ENCODE measurements around the gene SYNE1.

Gene SYNE1

DNA sequence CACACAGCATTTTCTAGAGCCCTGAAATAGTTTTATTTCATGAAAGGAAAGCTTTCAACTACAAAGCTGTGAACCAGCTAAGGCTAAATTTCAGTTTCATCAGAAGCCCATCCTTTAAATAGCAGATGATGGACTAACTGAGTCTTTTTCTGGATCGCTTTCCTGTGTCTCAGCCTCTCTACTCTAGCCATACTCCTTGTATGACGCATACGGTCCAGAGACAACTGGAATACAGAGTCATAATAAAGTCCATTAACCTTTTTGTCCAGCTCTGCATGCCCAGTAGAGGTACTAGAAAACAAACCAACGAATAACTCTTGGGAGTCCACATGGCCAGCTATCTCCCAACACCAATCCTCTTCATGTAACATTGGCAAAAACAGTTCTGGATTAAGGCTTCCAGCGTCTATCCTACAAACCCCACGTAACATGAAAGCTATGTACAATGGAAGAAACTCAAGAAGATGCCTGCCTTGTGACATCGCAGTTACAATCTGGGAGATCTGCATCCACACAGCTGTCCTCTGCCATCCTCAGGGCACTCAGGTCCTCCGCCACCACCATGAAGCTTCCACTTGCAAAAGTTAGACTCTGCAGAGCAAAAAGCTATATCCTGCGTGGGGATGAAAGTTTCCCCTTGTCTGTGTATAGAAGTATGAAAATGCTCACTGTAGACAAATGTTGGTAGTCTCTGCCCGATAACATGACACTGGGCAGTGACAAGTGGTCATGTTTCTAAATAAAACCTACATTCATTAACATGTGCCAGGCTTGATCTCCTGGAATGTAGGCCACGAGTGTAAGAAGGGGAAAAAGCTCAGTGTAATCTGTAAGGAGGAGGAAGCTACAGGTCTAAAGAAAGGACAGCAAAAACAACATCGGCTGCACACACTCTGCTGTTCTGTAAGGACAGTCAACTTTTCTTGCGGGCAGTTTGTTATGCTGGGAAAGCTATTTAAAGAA, 469.2 kb downstream of the SYNE1 start:
- H3K27me3 Mint-ChIP-seq (ENCODE audit: low read depth, poor library complexity): peaks cover 3% of the 10 kb centered on the region

GRCh38 chr6:152166897-152167296, 470.3 kb downstream of the SYNE1 start:
- TF ChIP-seq, protein P1, sequence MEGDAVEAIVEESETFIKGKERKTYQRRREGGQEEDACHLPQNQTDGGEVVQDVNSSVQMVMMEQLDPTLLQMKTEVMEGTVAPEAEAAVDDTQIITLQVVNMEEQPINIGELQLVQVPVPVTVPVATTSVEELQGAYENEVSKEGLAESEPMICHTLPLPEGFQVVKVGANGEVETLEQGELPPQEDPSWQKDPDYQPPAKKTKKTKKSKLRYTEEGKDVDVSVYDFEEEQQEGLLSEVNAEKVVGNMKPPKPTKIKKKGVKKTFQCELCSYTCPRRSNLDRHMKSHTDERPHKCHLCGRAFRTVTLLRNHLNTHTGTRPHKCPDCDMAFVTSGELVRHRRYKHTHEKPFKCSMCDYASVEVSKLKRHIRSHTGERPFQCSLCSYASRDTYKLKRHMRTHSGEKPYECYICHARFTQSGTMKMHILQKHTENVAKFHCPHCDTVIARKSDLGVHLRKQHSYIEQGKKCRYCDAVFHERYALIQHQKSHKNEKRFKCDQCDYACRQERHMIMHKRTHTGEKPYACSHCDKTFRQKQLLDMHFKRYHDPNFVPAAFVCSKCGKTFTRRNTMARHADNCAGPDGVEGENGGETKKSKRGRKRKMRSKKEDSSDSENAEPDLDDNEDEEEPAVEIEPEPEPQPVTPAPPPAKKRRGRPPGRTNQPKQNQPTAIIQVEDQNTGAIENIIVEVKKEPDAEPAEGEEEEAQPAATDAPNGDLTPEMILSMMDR (IDR thresholded peaks at IDR 0.05): no peak
- Mint-ChIP-seq H3K27me3 (ENCODE audit: low read depth, poor library complexity) (peaks cover 3% of the 10 kb centered on the region), H3K36me3 (ENCODE audit: low read depth) (peaks cover 9% of the 10 kb centered on the region), H3K4me3 (no peak overlapping the region), H3K4me1 (peaks cover 13% of the 10 kb centered on the region), H3K9me3 (peaks cover 3% of the 10 kb centered on the region), H3K27ac (no peak overlapping the region)
- DNase-seq: no peak

More for the DNA sequence above, 469.2 kb downstream of the SYNE1 start:
- H3K4me1 Mint-ChIP-seq: peaks cover 13% of the 10 kb centered on the region
- peaks cover 9% of the 10 kb centered on the region for H3K36me3 Mint-ChIP-seq (ENCODE audit: low read depth)
- H3K27ac Mint-ChIP-seq: peak overlapping the region; percentile 21
- peaks cover 3% of the 10 kb centered on the region for H3K9me3 Mint-ChIP-seq
- TF ChIP-seq, protein P1 (IDR thresholded peaks at IDR 0.05): no peak
- DNase-seq: no peak
- H3K4me3 Mint-ChIP-seq: no peak overlapping the region

DNA sequence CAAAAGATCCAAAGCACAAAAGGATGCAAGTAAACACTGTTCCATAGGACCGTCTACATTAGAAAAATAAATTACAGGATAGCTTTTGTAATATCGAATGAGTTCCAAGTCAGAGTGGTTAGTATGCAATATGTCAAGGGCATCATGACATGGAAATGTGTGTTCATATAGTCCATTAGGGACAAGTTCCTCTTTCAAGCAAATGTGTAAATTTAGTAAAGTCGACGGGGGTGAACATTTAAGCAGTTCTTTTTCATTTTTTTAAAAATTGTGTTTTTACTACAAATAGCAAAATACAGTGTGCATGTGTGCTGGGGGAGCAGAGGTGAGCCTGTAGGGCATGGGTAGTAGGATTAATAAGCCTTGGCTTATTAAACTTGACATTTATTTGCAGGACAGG, 470.7 kb downstream of the SYNE1 start:
- H3K9me3 Mint-ChIP-seq: peaks cover 3% of the 10 kb centered on the region
- H3K4me3 Mint-ChIP-seq: no peak overlapping the region
- peaks cover 9% of the 10 kb centered on the region for H3K36me3 Mint-ChIP-seq (ENCODE audit: low read depth)
- no peak for DNase-seq
- TF ChIP-seq, protein P1 (IDR thresholded peaks at IDR 0.05): no peak
- peaks cover 13% of the 10 kb centered on the region for H3K4me1 Mint-ChIP-seq
- peaks cover 3% of the 10 kb centered on the region for H3K27me3 Mint-ChIP-seq (ENCODE audit: low read depth, poor library complexity)
- H3K27ac Mint-ChIP-seq: no peak overlapping the region

GRCh38 chr6:152164957-152165356, 472.2 kb downstream of the SYNE1 start:
- DNase-seq: no peak
- no peaks in the 10 kb centered on the region for H3K36me3 Mint-ChIP-seq (ENCODE audit: low read depth)
- peaks cover 6% of the 10 kb centered on the region for H3K4me1 Mint-ChIP-seq
- H3K4me3 Mint-ChIP-seq: no peak overlapping the region
- no peaks in the 10 kb centered on the region for H3K27me3 Mint-ChIP-seq (ENCODE audit: low read depth, poor library complexity)
- H3K9me3 Mint-ChIP-seq: no peaks in the 10 kb centered on the region
- H3K27ac Mint-ChIP-seq: no peak overlapping the region
- TF ChIP-seq, protein P1 (IDR thresholded peaks at IDR 0.05): no peak

- TF ChIP-seq, protein P1 (IDR thresholded peaks at IDR 0.05): no peak
- Mint-ChIP-seq H3K4me1 (no peaks in the 10 kb centered on the region), H3K27ac (no peak overlapping the region)
Measured at GRCh38 chr6:152161501-152161900, 475.7 kb downstream of the SYNE1 start.

More at GRCh38 chr6:152161501-152161900, 475.7 kb downstream of the SYNE1 start:
- DNase-seq: no peak
- Mint-ChIP-seq H3K9me3 (no peaks in the 10 kb centered on the region), H3K36me3 (ENCODE audit: low read depth) (no peaks in the 10 kb centered on the region), H3K4me3 (no peak overlapping the region), H3K27me3 (ENCODE audit: low read depth, poor library complexity) (no peaks in the 10 kb centered on the region)

All from nephron progenitor cell (in vitro differentiated cells).